Measurements from ENCODE around the gene KRTAP19-3.
"Not testable (repeated sequence)": the region's sequence is repeated elsewhere in the genome, so short reads cannot be mapped to it uniquely, and the experiment has no call there.

Gene KRTAP19-3

GRCh38 chr21:30491963-30492428 is at the start of gene KRTAP19-3:
Gene KRTAP19-3, minus strand, starts transcription at chr21:30492013. Its CDS starts 56 bp downstream, at chr21:30491957.
- DNase-seq, result no peak

DNA sequence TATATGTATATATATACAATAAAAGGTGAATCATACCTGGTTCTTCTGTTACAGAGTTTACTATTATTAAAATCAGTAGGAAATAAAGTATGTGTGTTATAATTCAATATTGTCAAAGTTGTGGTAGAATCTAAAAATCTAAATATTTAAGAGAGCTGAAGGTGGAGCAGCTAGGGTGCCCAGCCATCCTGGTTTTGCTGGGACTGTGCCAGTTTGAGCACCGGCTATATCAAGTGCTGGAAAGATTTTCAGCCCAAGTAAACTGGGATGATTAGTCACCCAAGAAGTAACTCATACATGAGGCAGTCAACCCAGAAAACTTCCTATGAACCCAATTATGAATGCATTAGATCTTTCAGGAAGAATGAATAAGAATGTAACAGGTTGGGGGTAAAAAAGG is 27.1 kb upstream of the KRTAP19-3 start:
- DNase-seq, result no peak

DNA sequence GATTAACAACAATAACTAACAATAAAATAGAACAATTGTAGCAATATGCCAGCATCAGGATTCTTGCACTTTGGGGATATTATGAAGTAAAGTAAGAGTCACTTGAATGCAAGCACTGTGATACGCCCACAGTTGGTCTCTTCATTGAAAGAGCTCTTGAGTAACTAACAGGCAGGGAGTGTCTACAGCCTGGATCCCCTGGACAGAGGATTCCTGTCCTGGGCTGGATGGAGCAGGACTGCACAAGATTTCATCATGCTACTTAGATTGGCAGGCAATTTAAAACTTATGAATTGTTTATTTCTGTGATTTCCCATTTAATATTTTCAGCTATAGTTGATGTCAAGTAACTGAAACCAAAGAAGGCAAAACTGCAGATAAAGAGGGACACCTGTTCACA is 23.9 kb upstream of the KRTAP19-3 start:
- no peak for DNase-seq

DNA sequence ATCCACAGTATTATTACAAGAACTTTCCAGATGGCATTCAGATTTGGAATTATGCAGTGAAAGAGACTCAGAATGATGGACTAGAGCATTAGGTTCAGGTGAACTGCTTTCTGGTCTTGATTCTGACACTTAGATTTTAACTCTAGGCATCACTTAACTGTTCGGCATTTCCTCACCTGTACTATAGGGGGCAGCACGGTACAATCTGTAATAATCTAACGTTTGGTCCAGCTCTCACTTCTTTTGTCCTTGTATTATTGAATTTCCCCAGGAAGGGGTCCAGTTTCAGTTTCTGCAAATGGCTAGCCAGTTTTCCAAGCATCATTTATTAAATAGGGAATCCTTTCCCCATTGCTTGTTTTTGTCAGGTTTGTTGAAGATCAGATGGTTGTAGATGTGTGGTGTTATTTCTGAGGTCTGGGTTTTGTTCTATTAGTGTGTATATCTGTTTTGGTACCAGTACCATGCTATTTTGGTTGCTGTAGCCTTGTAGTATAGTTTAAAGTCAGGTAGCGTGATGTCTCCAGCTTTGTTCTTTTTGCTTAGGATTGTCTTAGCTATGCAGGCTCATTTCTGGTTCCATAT is 13.9 kb upstream of the KRTAP19-3 start:
- not testable (repeated sequence) for DNase-seq

DNA sequence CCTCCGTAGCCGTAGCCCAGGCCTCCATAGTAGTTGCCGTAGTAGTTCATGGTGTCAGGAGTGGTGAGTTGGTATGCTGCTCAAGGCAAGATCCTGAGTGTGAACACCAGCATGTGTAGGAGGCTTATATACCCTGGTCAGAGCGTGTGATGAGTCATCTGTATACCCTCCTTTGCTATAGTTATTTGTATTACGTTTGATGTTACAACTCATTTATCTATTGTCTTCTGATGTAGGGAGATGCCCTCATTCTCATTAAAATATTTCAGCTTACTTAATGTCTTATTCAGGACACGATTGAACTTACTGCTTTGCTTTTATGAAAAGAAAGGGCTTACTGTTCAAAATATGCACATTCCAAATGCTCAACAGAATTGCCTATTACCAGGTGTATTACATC is 10.2 kb upstream of the KRTAP19-3 start, which contains the start of gene KRTAP19-5:
Gene KRTAP19-5, minus strand, starts transcription at position 101 of the 400 bp plus-strand sequence. Its CDS starts 51 bp downstream, at position 50.
- no peak for DNase-seq

GRCh38 chr21:30497065-30497464 is 5.3 kb upstream of the KRTAP19-3 start, which contains the start of gene KRTAP19-4:
Gene KRTAP19-4, minus strand, starts transcription at chr21:30497165. Its CDS starts 55 bp downstream, at chr21:30497110.
- DNase-seq, result no peak

GRCh38 chr21:30487336-30487735 is 4.5 kb downstream of the KRTAP19-3 start, which contains the start of gene KRTAP19-2:
Gene KRTAP19-2, minus strand, starts transcription at chr21:30487436. Its CDS starts 88 bp downstream, at chr21:30487348.
- no peak for DNase-seq

DNA sequence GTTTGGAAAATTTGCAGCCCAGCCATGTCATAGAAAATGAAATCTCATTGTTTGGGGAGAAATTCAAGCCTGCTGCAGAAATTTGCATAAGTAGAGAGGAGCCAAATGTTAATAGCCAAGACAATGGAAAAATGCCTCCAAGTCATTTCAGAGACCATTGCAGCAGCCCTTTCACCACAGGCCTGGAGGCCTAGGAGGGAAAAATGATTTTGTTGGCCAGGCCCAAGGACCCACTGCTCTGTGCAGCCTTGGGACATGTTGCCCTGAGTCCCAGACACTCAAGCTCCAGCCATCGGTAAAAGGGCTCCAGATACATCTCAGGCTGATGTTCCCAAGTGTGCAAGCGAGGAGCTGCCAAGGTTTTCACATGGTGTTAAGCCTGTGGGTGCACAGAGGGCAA is 5.6 kb downstream of the KRTAP19-3 start:
- DNase-seq, result no peak

DNA sequence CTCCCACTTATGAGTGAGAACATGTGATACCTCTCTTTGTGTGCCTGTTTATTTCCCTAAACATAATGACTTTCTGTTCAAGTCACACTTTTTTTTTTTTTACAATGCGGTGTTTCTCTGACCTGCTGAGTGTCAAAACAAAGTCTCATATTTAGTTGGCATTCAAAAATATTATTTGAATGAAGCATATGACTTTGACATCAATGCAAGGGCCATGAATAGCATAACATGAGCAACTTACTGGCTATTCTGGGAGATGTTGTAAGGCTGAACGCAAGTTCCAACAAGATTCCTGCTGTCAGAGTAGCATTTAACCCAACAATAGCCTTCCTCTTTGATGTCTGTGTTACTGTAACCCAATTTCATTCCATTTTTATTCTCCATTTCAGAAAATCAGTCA is 9.7 kb downstream of the KRTAP19-3 start:
- no peak for DNase-seq

DNA sequence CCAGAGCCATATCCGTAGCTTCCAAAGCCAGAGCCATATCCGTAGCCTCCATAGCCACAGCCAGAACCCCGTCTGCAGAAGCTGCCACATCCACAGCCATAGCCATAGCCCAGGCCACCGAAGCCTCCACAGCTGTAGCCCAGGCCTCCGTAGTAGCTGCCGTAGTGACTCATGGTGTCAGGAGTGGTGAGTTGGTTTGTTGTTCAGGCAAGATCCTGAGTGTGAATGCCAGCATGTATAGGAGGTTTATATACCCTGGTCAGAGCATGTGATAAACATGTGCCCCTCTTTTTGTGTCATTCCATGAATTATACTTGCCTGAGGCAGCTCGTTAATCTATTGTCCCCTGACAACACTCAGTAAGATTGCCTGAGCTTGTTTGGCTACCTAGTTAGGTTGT is 11.7 kb downstream of the KRTAP19-3 start, which contains the start of gene KRTAP19-1:
Gene KRTAP19-1, minus strand, starts transcription at position 223 of the 400 bp plus-strand sequence. Its CDS starts 50 bp downstream, at position 173.
- no peak for DNase-seq

GRCh38 chr21:30479259-30479658 is 12.6 kb downstream of the KRTAP19-3 start:
- DNase-seq, result no peak

DNA sequence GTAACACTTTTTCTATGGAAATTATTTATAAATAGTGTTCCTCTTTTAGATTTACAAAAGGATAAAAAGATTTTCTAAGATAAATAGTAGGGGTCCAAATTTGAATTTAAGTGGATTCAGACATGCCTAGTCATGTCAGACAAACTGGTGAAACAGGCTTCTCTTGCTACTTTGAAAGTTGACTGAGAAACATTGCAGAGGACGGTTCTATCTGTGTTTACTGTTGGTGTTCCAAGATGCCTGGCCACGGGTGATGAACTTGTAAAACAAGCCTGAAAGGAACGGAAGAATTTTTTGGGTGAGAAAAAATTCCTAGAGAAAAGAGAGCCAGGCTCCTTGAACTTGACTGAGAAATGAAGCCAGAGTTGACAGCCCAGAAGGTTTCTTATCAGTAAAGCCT is 13.8 kb downstream of the KRTAP19-3 start:
- no peak for DNase-seq

GRCh38 chr21:30468900-30469714 is 22.7 kb downstream of the KRTAP19-3 start:
- no peak for DNase-seq

DNA sequence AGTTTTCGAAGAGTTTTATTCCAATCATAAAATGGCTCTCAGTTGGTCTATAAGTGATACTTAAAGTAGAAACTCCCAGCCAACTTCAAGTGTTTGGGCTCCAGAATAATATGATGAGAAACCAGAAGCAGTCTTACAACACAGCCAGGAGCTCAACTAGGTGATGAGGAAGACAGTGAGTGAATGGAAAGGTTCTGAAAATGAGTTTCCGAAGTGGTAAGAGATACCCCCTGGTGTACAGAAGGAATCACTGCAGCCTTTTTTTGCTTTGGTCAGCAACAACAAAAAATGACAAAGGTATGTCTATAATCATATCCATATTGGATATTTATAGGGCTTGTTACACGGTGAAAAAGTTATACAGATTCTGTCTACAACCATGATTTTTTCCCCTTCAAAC is 28.1 kb downstream of the KRTAP19-3 start:
- DNase-seq, result no peak

- no peak for DNase-seq
These were observed 43.3 kb downstream of the KRTAP19-3 start for GRCh38 chr21:30448514-30448913.

- no peak for DNase-seq
These were observed 44.8 kb downstream of the KRTAP19-3 start for GRCh38 chr21:30447056-30447455.

GRCh38 chr21:30444204-30444603 is 47.6 kb downstream of the KRTAP19-3 start:
- no peak for DNase-seq

GRCh38 chr21:30443226-30443625 is 48.6 kb downstream of the KRTAP19-3 start:
- DNase-seq, result no peak
